ENCODE data around the gene BTBD2. TPM values are rescaled to one million over a fixed set of nuclear protein-coding genes. Genes with fewer than 3 reads are reported as not detected.

The BTBD2 gene
- total and polyA plus RNA-seq, 7 donors: 30.1 to 68.4 (median 56.3) TPM

DNA sequence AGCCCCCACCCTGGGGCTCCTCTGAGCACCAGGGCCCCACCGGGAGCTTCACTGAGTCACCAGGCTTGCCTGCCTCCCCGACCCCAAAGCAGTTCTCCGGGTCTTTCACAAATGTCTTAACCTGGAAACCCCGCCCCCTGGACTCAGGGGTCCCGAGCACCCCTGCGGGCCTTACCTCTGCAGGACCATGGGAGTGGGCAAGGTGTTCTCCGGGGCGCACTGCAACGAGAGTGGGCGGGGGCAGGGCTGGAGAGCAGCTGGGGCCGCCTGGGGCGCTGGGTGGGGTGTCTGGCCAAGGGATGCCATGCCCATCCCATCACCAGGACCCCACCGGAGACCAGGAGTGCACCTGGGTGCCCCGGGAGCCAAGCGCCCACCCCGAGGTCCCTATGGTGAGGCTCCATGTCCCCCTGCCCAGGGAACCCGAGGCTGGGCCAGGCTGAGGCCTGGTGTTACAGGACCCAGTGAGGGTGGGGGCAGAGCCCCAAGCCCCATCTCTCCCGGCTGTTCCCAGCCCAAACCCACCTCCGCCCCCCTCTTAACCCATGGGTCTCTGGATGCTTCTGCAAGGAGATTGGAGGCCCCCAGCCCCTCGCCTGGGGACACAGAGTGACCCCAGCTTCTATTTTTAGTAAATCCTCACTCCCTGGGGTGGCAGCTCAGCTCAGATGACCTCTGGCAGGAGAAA is 24.6 kb upstream of the BTBD2 start:
- peak overlapping the region; percentile 98 for H3K27ac ChIP-seq
- TF ChIP-seq, protein P1, sequence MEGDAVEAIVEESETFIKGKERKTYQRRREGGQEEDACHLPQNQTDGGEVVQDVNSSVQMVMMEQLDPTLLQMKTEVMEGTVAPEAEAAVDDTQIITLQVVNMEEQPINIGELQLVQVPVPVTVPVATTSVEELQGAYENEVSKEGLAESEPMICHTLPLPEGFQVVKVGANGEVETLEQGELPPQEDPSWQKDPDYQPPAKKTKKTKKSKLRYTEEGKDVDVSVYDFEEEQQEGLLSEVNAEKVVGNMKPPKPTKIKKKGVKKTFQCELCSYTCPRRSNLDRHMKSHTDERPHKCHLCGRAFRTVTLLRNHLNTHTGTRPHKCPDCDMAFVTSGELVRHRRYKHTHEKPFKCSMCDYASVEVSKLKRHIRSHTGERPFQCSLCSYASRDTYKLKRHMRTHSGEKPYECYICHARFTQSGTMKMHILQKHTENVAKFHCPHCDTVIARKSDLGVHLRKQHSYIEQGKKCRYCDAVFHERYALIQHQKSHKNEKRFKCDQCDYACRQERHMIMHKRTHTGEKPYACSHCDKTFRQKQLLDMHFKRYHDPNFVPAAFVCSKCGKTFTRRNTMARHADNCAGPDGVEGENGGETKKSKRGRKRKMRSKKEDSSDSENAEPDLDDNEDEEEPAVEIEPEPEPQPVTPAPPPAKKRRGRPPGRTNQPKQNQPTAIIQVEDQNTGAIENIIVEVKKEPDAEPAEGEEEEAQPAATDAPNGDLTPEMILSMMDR (IDR thresholded peaks at IDR 0.05): no peak
- ATAC-seq (peak in 3 of 4 donors; percentile 3 to 18 (median 6)), DNase-seq (peak in 1 of 2 donors; percentile 71)
- no peaks in the 10 kb centered on the region for H3K27me3 ChIP-seq (ENCODE audit: insufficient read depth in 3 of 3, low read length in 2 of 3)
- peaks cover 8 to 57% of the 10 kb centered on the region in 2 donors for H3K36me3 ChIP-seq (ENCODE audit: insufficient read depth in 1 of 2, low read depth in 1 of 2)
- intact Hi-C loops (cut with DNase I): no loop called here
- WGBS, 3 donors: 44 to 55% (median 47%) methylated on average over 13 to 20 of the region's 20 CpGs
- peak overlapping the region; percentile 27 for H3K4me3 ChIP-seq
- peaks cover 57% of the 10 kb centered on the region for H3K4me1 ChIP-seq
- peaks cover 8% of the 10 kb centered on the region for H3K9me3 ChIP-seq

DNA sequence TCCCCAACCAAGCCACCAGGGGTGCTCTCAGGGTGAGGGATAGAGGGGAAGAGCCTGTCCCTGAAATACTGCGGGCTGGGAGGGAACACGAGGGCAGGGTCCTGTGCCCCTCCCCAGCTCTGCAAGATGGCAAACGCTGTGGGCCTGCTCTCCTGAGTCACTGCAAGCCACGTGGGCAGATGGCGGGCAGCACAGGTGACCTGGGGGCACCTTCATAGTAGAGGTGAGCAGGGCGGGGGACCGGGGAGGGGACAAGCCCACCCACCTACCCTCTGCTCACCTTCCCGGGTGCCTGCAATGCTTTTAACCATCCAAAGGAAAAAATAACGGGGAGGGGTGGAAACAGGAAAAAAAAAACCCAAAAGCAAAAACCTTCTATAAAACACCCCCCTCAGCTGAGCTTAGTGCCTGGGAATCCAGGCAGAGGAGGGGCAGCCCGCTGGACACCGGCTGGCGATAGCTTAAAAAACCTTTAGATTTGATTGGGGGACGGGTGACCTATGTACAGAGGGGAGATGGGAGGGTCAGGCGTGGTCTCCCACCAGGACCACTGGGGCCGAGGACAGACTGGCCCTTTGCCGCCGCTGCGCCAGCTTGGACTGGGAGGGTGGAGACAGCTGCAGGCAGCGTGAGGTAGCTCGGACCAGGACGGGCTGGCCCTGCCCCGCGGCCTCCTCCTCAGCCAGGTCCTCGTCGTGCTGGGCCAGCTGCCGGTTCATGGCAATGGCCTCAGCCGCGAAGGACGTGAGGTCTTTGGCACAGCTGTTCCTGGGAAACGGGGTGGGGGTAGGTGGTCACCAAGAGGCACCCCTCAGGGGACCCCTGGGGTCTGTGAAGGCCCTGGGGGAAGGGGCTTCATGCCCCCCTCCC is 23.8 kb upstream of the BTBD2 start:
- Histone ChIP-seq H3K36me3 (ENCODE audit: insufficient read depth in 1 of 2, low read depth in 1 of 2) (peaks cover 8 to 50% of the 10 kb centered on the region in 2 donors), H3K27me3 (ENCODE audit: insufficient read depth in 3 of 3, low read length in 2 of 3) (no peaks in the 10 kb centered on the region), H3K27ac (peak overlapping the region; percentile 98), H3K9me3 (peaks cover 8% of the 10 kb centered on the region), H3K4me1 (peaks cover 49% of the 10 kb centered on the region), H3K4me3 (peak overlapping the region; percentile 27)
- intact Hi-C loops (cut with DNase I): no loop called here
- TF ChIP-seq, protein P1 (IDR thresholded peaks at IDR 0.05): no peak
- ATAC-seq (peak in 3 of 4 donors; percentile 4 to 48 (median 7)), DNase-seq (peak; percentile 45 to 78)
- 41 to 52% (median 46%) methylated on average over 26 to 30 of the region's 30 CpGs for WGBS, 3 donors

DNA sequence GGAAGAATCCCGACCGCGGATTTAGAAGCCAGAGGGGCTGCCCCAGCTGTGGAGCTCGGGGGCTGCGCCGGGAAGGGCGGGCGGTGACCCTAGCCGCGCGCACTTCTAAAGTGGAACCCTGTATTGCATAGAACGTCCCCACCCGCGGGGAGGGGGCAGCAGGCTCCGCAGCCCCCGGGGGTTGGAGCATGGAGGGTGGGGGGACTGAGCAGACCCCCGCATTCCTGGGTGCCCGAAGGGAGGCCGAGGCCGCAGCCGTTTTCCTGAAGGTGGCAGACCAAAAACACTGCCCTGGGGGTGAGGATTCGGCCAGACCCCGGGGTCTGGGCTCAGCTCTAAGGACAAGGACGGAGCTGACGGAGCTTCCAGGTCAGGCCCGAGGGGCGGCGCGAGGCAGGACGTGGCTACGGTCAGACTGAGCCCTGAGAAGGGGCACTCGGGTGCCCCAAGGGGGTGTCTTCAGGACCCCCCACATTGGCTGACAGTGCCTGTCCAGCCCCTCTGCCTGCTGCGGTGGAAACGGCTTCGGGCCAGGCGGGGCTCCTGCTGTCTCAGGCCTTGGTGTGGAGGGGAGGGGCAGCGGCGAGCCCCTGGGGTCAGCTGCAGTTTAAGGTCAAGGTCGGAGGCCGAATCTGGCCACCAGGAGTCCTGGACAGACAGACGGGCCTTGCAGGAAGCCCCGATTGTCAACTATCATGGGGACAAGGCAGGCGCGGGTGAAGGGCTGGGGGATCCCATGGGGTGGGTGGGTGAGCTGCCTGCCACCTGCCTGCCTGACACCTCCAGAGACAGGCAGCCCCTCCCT is 23.0 kb upstream of the BTBD2 start:
- TF ChIP-seq, protein P1 (IDR thresholded peaks at IDR 0.05): no peak
- intact Hi-C loops (cut with DNase I): no loop called here
- Histone ChIP-seq H3K36me3 (ENCODE audit: insufficient read depth in 1 of 2, low read depth in 1 of 2) (peaks cover 8 to 50% of the 10 kb centered on the region in 2 donors), H3K27me3 (ENCODE audit: insufficient read depth in 3 of 3, low read length in 2 of 3) (no peaks in the 10 kb centered on the region), H3K9me3 (peaks cover 8% of the 10 kb centered on the region), H3K27ac (peak overlapping the region; percentile 98), H3K4me3 (no peak overlapping the region), H3K4me1 (peaks cover 40% of the 10 kb centered on the region)
- 82 to 88% (median 84%) methylated on average over 44 of the region's 44 CpGs for WGBS, 3 donors
- ATAC-seq: no peak
- peak in 1 of 2 donors; percentile 61 for DNase-seq

DNA sequence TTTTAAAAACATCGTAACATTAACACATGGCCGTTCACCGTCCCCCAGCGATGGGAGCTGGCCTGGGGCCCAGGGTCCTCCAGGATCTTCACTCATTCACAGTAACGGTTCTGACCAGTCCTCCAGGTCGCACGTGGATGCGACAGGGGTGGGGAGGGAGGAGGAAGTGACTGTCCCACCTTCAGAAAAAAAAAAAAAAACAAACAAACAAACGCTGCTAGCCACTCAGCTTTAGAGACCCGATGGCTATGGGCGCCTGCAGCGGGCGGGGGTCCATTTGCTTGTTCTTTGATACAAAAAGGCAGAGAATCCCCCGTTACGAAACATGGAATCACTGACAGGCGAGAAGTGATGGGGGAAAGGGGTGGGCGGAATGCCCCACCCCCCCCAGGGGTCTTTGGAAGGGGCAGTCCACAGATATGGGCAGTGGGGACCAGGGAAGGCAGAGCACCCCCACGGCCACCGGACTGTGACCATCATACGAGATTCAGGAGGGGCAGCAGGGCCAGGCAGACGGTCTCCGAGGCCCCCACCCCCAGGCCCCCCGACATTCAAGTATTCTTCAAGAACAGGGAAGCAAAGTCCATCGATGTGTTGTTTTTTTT is 22.2 kb upstream of the BTBD2 start:
- Histone ChIP-seq H3K9me3 (peaks cover 8% of the 10 kb centered on the region), H3K4me1 (peaks cover 37% of the 10 kb centered on the region), H3K36me3 (ENCODE audit: insufficient read depth in 1 of 2, low read depth in 1 of 2) (peaks cover 8 to 43% of the 10 kb centered on the region in 2 donors), H3K27me3 (ENCODE audit: insufficient read depth in 3 of 3, low read length in 2 of 3) (no peaks in the 10 kb centered on the region), H3K27ac (peak overlapping the region; percentile 98), H3K4me3 (no peak overlapping the region)
- no peak for ATAC-seq
- intact Hi-C loops (cut with DNase I): no loop called here
- TF ChIP-seq, protein P1 (IDR thresholded peaks at IDR 0.05): no peak
- WGBS, 3 donors: 67 to 74% (median 69%) methylated on average over 24 of the region's 24 CpGs
- DNase-seq: peak in 1 of 2 donors; percentile 62

All from psoas muscle (tissue), 8 donors.